Measurements from ENCODE around the gene GUCD1. TPM values are rescaled to one million over a fixed set of nuclear protein-coding genes. Genes with fewer than 3 reads are reported as not detected.

Gene GUCD1
- 73.4 and 75.1 TPM in 2 replicates for total RNA-seq

GRCh38 chr22:24554313-24555164, at the start of gene GUCD1:
GUCD1 (minus strand) TSS chr22:24555138; CDS start chr22:24554991, 147 bp downstream.

GRCh38 chr22:24602847-24603769, 48.2 kb upstream of the GUCD1 start, which contains the start of gene GGT1:
GGT1 (plus strand) TSS chr22:24603193; CDS start chr22:24611082, 7,889 bp downstream.

GRCh38 chr22:24592851-24593558, 38.1 kb upstream of the GUCD1 start, which contains the start of gene LRRC75B:
LRRC75B (minus strand) TSS chr22:24593073; CDS start chr22:24593039, 34 bp downstream.

GRCh38 chr22:24555165-24556039, 464 bp upstream of the GUCD1 start, which contains the start of gene SNRPD3:
SNRPD3 (plus strand) TSS chr22:24555999; CDS start chr22:24557675, 1,676 bp downstream.

GRCh38 chr22:24494528-24495364, 60.2 kb downstream of the GUCD1 start, which contains the start of gene UPB1:
UPB1 (plus strand) TSS chr22:24495332; CDS start chr22:24495404, 72 bp downstream.

Other genes starting within 250 kb of the GUCD1 start
- 0.49 and 1.0 TPM in 2 replicates for gene ADORA2A, start 127.5 kb downstream of the GUCD1 start, total RNA-seq
- gene UPB1, start 59.8 kb downstream of the GUCD1 start, total RNA-seq, result not detected in 2 replicates
- gene SNRPD3, start 861 bp upstream of the GUCD1 start, total RNA-seq, result 147 and 238 TPM in 2 replicates
- gene LRRC75B, start 37.9 kb upstream of the GUCD1 start, total RNA-seq, result 14.9 and 37.1 TPM in 2 replicates
- gene GGT1, start 48.1 kb upstream of the GUCD1 start, total RNA-seq, result 6.2 and 15.8 TPM in 2 replicates
- gene PIWIL3, start 219.6 kb upstream of the GUCD1 start, total RNA-seq, result not detected in 2 replicates

All from hair follicular keratinocyte (primary cell).